Stimulated activated CD8-positive, alpha-beta memory T cell treated with anti-CD3 and anti-CD28 coated beads, Interleukin-7, amount 100 ng/mL, for 48 hours (primary cell): ENCODE data around the gene NACC1.
"Not testable (repeated sequence)": the region's sequence is repeated elsewhere in the genome, so short reads cannot be mapped to it uniquely, and the experiment has no call there.

Experiments used
- DNase-seq, 2 donors: peaks; one replicate each; pipeline ENCODE4 v3.0.0-alpha.2; 2020; ENCODE audit warnings: low read depth in 1 of 2; ENCODE audit errors: extremely low read depth in 1 of 2

Gene NACC1

GRCh38 chr19:13138171-13138915, 20.3 kb downstream of the NACC1 start:
- DNase-seq = no peak

GRCh38 chr19:13138916-13139198, 20.8 kb downstream of the NACC1 start:
- DNase-seq = no peak

- no peak for DNase-seq
Observed at GRCh38 chr19:13139633-13140311, 21.7 kb downstream of the NACC1 start.

GRCh38 chr19:13146763-13147563, 28.9 kb downstream of the NACC1 start:
- DNase-seq = no peak

- not testable (repeated sequence) for DNase-seq
Observed at GRCh38 chr19:13149173-13149627, 31.1 kb downstream of the NACC1 start.

- no peak for DNase-seq
Observed at GRCh38 chr19:13149628-13150186, 31.6 kb downstream of the NACC1 start.

- peak; percentile 84 to 92 for DNase-seq
Observed at GRCh38 chr19:13150187-13150930, 32.3 kb downstream of the NACC1 start, which contains the start of the genes IER2 and STX10. IER2 (plus strand) TSS chr19:13150411; CDS start chr19:13153187, 2,776 bp downstream. STX10 (minus strand) TSS chr19:13150375; CDS start chr19:13150173, 202 bp downstream.

GRCh38 chr19:13150931-13151604, 33.0 kb downstream of the NACC1 start:
- no peak for DNase-seq

GRCh38 chr19:13151605-13152355, 33.7 kb downstream of the NACC1 start:
- DNase-seq = peak; percentile 90 to 94

- no peak for DNase-seq
Observed at GRCh38 chr19:13152356-13152973, 34.4 kb downstream of the NACC1 start.

GRCh38 chr19:13152974-13153568, 35.0 kb downstream of the NACC1 start:
- peak; percentile 88 to 92 for DNase-seq

- no peak for DNase-seq
Observed at GRCh38 chr19:13153569-13154240, 35.6 kb downstream of the NACC1 start.

- peak in 1 of 2 donors; percentile 78 for DNase-seq
Observed at GRCh38 chr19:13154241-13154778, 36.2 kb downstream of the NACC1 start.

GRCh38 chr19:13154911-13155471, 36.9 kb downstream of the NACC1 start:
- peak in 1 of 2 donors; percentile 74 for DNase-seq

GRCh38 chr19:13155472-13156359, 37.7 kb downstream of the NACC1 start:
- peak; percentile 66 to 75 for DNase-seq

- no peak for DNase-seq
Observed at GRCh38 chr19:13159713-13160112, 41.6 kb downstream of the NACC1 start.
